Suppressor macrophage treated with lipopolysaccharide for 1 hour (primary cell): ENCODE results near the gene RBM33.
A peak's percentile ranks its signal among the peaks of the same experiment; 100 is the strongest.

ENCODE experiments used
- DNase-seq, 3 donors: peaks; one replicate each; pipeline ENCODE4 v3.0.0-alpha.2; 2020 to 2022

Gene RBM33

GRCh38 chr7:155624412-155624811, 20.0 kb upstream of the RBM33 start:
- no peak for DNase-seq

GRCh38 chr7:155625557-155625956, 18.9 kb upstream of the RBM33 start:
- peak in 1 of 3 donors; percentile 12 for DNase-seq

DNA sequence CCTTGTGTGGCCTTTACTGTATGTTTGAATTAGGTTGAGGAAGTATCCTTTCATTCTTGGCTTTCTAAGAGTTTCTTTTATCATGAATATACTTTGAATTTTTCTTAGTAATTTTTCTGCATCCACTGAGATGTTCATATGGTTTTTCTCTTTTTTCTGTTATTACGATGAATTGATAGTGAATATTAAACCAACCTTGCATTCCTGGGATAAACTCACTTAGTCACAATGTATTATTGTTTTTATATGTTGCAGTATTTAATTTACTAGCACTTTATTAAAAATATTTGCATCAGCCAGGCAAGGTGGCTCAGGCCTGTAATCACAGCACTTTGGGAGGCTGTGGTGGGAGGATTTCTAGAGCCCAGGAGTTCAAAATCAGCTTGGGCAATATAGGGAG, 15.3 kb upstream of the RBM33 start:
- no peak for DNase-seq

- DNase-seq = no peak
These were observed 13.3 kb upstream of the RBM33 start for GRCh38 chr7:155631155-155631554.

- DNase-seq = no peak
These were observed 8.6 kb upstream of the RBM33 start for GRCh38 chr7:155635817-155636216.

GRCh38 chr7:155637155-155637554, 7.3 kb upstream of the RBM33 start:
- no peak for DNase-seq

DNA sequence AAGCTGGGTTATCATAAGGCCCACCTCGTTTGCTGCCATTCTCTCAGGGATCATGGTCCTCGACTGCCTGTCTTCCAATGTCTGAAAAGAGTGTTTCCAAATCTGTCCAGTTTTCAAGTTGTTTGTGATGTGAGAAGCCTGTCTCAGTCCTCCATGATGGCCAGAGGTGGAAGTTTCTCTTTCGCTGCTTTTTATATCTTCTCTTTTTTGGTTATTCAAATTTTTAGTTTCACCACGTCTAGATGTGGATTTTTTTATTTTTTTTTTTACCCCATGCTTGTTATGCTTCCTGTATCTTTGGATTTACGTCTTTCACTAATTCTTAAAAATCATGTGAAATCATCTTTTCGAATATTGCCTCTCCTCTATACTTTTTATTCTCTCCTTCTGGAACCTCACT, 6.1 kb upstream of the RBM33 start:
- DNase-seq = no peak

DNA sequence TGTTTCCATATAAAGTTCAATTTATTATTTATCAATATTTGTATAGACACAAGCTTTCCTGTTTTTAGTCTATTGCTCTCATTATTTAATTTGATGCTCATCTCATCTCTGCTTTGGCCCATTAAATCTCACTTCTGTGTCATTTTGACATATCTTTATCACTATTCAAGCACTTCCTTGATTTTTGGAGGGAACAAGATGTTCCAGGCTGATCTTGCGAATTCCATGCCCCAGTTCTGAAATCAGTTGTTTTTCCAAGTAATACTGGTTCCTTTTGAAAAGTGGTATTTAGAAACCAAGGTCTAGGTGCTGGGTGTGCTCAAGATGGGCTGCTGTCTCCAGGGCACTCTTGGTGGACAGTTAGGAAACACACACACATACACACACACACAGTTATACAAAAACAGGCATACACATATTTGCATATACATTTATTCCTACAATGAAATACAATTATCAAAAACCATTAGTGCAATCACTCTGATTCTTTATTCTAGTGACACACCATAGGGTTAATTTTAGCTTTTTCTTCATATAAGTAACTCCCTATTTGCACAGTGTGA, 4.4 kb upstream of the RBM33 start:
- no peak for DNase-seq

DNA sequence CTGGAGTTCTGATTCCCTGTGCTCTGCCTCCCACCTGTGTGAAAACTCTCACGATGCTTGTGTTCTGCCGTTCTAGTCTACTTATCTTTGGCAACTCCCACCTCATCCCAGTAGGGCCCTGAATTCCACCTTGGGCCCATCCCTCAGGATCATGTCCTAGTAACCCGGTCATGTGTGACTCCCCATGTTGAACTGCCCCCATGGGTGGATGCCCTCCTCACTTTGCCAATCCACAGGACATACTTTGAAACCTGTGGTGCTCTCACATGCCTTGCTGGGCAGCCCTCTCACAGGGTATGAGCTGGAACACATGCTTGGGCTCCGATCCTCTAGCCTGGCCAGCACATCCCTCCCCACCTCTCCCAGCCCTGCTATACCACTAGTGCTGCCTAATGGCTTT, 3.8 kb upstream of the RBM33 start:
- no peak for DNase-seq

DNA sequence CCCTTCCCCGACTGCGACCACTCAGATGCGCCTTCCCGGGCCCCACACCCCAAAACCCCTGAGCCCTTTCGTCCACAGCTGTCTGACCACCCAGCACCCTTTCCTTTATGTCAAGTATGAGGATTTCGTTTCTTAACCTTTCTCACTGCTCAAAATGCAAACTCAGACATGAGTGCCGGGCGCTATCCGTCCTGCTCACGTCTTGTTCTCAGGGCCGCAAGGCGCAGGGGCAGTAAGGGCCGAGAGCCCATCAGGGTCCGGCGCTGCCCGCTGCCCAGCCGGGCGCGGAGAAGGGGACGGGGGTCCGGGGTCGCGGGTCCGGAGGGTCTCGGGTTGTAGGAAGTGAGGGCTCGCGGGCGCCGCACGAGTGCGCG, 670 bp upstream of the RBM33 start:
- peak in 1 of 3 donors; percentile 33 for DNase-seq

- peak; percentile 38 to 72 (median 55) for DNase-seq
These were observed 579 bp downstream of the RBM33 start for GRCh38 chr7:155644971-155645509.

DNA sequence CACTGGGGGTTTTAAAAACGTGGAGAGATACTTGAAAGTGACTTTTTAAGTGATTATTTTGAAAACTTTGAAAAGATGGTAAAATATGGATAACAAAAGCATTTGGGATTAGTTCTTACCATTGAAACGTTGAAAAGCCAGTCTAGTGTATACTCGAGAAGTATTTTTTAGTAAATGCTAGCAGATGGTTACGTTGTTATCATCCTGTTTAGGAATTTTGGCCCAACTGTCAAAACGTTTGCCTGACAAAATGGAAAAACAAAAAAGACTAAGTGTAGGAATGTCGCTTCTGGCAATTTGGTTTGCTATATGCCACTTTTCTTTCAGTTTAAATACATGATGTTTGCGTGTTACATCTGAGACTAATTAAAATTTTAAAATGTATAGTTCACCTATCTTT, 1.2 kb downstream of the RBM33 start:
- no peak for DNase-seq

DNA sequence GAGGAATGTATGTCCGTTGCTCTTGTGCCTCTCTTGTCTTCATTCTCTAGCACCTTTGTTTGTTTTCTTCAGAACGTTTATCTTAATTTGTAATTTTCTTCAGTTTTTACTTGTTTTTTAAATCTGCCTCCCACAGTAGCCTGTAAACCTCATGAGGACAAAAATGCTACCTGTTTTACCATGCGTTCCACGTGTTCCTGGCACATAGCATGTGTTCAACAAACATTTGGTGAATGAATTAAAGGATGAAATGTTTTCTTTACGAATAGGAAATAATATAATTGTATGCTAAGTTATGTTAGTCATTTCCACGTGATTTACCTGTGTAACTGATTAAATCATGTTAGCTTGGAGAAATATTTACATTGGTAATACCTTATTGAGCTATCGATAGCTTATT, 2.2 kb downstream of the RBM33 start:
- no peak for DNase-seq

DNA sequence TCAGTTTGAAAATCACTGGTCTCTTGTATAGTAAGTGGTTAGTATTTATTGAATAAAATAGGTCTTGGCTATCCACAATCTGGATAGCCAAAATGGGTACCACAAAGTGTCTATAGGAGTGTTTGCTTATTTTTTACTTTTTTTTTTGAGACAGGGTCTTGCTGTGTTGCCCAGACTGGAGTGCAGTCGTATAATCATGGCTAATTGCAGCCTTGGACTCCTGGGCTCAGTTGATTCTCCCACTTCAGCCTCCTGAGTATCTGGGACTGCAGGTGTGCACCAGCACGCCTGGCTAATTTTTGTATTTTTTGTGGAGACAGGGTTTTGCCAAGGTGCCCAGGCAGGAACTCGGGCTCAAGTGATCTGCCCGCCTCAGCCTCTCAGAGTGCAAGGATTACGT, 2.8 kb downstream of the RBM33 start:
- no peak for DNase-seq

- DNase-seq = no peak
These were observed 3.3 kb downstream of the RBM33 start for GRCh38 chr7:155647734-155648133.

DNA sequence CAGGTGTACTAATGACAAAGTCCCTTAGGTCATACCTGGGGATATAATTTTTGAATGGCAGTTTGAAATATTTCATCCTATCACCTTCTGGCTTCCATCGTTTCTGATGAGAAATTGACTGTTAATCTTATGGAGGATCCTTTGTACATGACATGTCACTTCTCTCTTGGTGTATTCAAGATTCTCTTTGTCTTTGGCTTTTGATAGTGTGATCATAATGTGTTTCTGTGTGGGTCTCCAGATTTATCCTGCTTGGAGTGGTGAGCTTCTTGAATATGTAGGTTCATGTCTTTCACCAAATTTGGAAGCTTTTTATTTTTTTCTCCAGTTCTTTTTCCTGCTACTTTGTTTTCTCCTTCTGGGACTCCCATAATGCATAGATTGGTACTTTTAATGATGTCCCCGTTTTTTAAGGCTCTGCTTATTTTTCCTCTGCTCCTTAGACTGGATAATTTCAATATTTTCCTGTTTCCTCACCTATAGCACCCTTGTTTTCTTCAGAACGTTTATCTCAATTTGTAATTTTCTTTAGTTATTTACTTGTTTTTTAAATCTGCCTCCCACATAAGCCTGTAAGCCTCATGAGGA, 4.4 kb downstream of the RBM33 start:
- no peak for DNase-seq

DNA sequence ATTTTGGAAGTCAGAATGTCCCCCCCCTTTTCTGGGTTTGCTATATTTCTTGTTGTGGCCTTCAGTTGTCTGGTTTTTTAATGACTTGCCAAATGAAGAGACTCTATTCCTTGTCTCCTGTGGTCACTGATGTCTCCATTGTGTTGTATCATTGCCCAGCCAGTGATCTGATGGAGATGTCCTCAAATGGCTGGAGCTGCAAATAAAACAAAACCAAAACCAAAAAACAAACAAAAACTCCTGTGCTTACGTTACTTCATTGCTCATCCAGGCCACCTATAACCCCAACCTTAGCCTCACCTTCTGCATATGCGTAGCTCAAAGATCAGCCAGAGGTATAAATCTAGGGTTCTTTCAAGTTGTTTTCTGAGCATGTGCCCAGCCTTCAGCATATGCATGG, 5.1 kb downstream of the RBM33 start:
- DNase-seq = no peak

GRCh38 chr7:155652156-155653114, 8.0 kb downstream of the RBM33 start:
- DNase-seq = peak in 2 of 3 donors; percentile 45 to 61

- DNase-seq = peak; percentile 39 to 75 (median 61)
These were observed 9.3 kb downstream of the RBM33 start for GRCh38 chr7:155653803-155654202.

- DNase-seq = no peak
These were observed 12.4 kb downstream of the RBM33 start for GRCh38 chr7:155656891-155657290.

GRCh38 chr7:155660059-155660757, 15.7 kb downstream of the RBM33 start:
- DNase-seq = peak; percentile 35 to 71 (median 65)

GRCh38 chr7:155660758-155661093, 16.3 kb downstream of the RBM33 start:
- no peak for DNase-seq

- no peak for DNase-seq
These were observed 18.0 kb downstream of the RBM33 start for GRCh38 chr7:155662343-155663043.
